T-helper 2 cell treated with Interferon-gamma antibody and Interleukin-4, amounts not matched to agents 5 μg/mL and 100 μg/mL, for 36 hours (primary cell): ENCODE data around the gene DNAH10.

Experiments
- DNase-seq: peaks from one replicate; pipeline ENCODE4 v3.0.0; 2021; ENCODE audit warnings: low spot score
- H3K27ac Mint-ChIP-seq: one replicate; pipeline ENCODE4 v1.8.0; 2021; ENCODE audit warnings: mild to moderate bottlenecking, mixed read lengths
- H3K27me3 Mint-ChIP-seq: one replicate; pipeline ENCODE4 v1.8.0; 2021; ENCODE audit warnings: low read depth, mixed read lengths
- H3K36me3 Mint-ChIP-seq: one replicate; pipeline ENCODE4 v1.8.0; 2021; ENCODE audit warnings: low read depth, mixed read lengths
- H3K4me1 Mint-ChIP-seq: one replicate; pipeline ENCODE4 v1.8.0; 2021; ENCODE audit warnings: low read depth, mixed read lengths
- H3K4me3 Mint-ChIP-seq: one replicate; pipeline ENCODE4 v1.8.0; 2022; ENCODE audit warnings: mild to moderate bottlenecking, moderate library complexity, mixed read lengths
- H3K9me3 Mint-ChIP-seq: one replicate; pipeline ENCODE4 v1.8.0; 2021; ENCODE audit warnings: mixed read lengths

Gene DNAH10

GRCh38 chr12:123879101-123879500 lies 117.0 kb downstream of the DNAH10 start:
- no peak overlapping the region for H3K4me3 Mint-ChIP-seq
- H3K27me3 Mint-ChIP-seq: no peaks in the 10 kb centered on the region
- no peak overlapping the region for H3K27ac Mint-ChIP-seq
- no peaks in the 10 kb centered on the region for H3K9me3 Mint-ChIP-seq
- no peaks in the 10 kb centered on the region for H3K36me3 Mint-ChIP-seq
- H3K4me1 Mint-ChIP-seq: no peaks in the 10 kb centered on the region
- DNase-seq: no peak

GRCh38 chr12:123879691-123880090 lies 117.6 kb downstream of the DNAH10 start:
- no peak overlapping the region for H3K27ac Mint-ChIP-seq
- no peak for DNase-seq
- no peaks in the 10 kb centered on the region for H3K4me1 Mint-ChIP-seq
- no peaks in the 10 kb centered on the region for H3K9me3 Mint-ChIP-seq
- no peaks in the 10 kb centered on the region for H3K27me3 Mint-ChIP-seq
- H3K36me3 Mint-ChIP-seq: no peaks in the 10 kb centered on the region
- H3K4me3 Mint-ChIP-seq: no peak overlapping the region

DNA sequence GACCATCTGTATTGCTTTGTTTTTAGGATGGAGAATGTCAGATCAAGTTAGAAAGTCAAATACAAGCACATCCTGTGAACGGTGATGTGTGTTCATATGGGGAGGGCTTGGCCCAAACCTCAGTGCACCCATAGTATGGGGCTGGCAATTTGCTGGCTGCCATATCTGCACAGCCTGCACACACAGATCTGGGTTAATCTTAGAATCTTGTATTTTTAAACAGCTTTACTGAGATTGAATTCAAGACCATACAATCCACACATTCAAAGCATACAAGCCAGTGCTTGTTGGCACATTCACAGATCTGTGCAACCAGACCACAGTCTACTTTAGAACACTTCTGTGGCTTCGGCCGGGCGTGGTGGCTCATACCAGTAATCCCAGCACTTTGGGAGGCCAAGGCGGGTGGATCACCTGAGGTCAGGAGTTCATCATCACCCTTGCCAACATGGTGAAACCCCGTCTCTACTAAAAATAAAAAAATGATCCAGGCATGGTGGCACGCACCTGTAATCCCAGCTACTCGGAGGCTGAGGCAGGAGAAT lies 120.1 kb downstream of the DNAH10 start:
- Mint-ChIP-seq H3K27me3 (peaks cover 4% of the 10 kb centered on the region), H3K4me1 (no peaks in the 10 kb centered on the region), H3K9me3 (no peaks in the 10 kb centered on the region), H3K36me3 (no peaks in the 10 kb centered on the region), H3K27ac (no peak overlapping the region), H3K4me3 (no peak overlapping the region)
- no peak for DNase-seq

DNA sequence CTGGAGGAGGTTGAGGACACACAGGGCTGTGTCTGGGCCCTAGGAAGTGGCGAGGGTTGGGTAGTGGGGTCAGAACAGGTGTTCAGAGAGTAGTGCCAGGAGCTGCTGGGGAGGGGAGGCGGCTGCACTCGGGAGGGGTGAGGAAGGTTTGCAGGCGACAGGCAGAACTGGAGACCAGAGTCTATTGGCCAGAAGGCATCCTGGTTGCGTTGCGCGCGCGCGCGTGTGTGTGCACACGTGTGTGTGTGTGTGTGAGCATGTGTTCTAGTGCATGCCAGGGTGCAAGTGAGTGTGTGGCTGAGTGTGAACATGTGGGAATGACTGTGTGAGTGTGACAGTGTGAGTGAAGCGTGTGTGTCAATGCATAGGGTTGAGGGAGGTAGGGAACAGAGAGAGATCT lies 124.2 kb downstream of the DNAH10 start:
- no peaks in the 10 kb centered on the region for H3K36me3 Mint-ChIP-seq
- DNase-seq: no peak
- no peak overlapping the region for H3K4me3 Mint-ChIP-seq
- no peak overlapping the region for H3K27ac Mint-ChIP-seq
- H3K27me3 Mint-ChIP-seq: peaks cover 4% of the 10 kb centered on the region
- H3K4me1 Mint-ChIP-seq: no peaks in the 10 kb centered on the region
- H3K9me3 Mint-ChIP-seq: no peaks in the 10 kb centered on the region

DNA sequence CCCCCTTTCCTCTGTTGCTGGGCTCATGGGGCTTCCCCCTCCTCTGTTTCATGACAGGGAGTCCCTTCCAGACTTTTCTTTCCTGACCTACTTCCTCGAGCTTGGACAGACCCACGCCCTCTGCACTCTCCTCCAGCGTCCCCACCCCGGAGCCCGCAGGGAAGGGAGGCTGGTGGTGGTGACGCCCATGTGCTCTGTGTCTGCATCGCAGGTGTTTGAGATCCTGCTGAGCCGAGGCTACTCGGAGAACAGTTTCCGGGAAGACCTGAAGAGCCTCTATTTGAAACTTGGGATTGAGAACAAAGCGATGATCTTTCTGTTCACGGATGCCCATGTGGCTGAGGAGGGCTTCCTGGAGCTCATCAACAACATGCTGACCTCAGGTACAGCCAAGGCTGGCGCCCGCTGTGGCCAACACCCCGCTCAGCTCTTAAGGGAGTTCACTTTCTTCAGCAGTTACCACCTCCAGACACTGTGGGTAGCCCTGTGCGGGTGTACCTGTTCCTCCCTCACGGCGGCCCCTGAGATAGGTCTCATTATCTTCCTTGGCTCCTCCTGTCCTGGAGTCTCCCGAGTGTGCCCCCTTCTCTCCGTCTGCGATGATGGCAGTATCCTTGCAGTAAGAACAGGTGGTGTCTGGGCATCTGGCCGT lies 125.0 kb downstream of the DNAH10 start:
- Mint-ChIP-seq H3K9me3 (no peaks in the 10 kb centered on the region), H3K4me1 (no peaks in the 10 kb centered on the region), H3K36me3 (no peaks in the 10 kb centered on the region), H3K4me3 (no peak overlapping the region), H3K27ac (no peak overlapping the region), H3K27me3 (peaks cover 4% of the 10 kb centered on the region)
- DNase-seq: no peak

DNA sequence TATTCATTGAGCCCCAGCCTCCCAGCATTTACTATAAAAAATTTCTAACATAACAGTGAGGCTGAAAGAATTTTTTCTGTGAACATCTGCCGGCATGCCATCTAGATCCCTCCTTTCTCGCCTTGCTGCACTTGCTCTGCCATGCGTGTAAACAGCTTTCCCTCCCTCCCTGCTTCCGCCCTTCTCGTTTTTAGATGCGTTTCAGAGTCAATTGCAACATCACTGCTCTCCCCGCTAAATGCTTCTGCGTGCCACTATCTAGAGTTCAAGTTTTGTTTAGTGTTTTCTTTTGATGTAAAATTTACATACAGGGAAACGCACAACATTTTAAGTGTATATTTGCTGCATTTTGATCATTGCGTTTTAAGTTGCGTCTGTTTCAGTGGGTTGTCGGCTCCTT lies 126.9 kb downstream of the DNAH10 start:
- H3K9me3 Mint-ChIP-seq: no peaks in the 10 kb centered on the region
- H3K27me3 Mint-ChIP-seq: peaks cover 4% of the 10 kb centered on the region
- DNase-seq: no peak
- H3K4me1 Mint-ChIP-seq: no peaks in the 10 kb centered on the region
- H3K4me3 Mint-ChIP-seq: no peak overlapping the region
- H3K27ac Mint-ChIP-seq: no peak overlapping the region
- no peaks in the 10 kb centered on the region for H3K36me3 Mint-ChIP-seq

- Mint-ChIP-seq H3K27me3 (peaks cover 4% of the 10 kb centered on the region), H3K27ac (no peak overlapping the region), H3K36me3 (no peaks in the 10 kb centered on the region), H3K9me3 (no peaks in the 10 kb centered on the region), H3K4me1 (no peaks in the 10 kb centered on the region), H3K4me3 (no peak overlapping the region)
- DNase-seq: no peak
Measured at GRCh38 chr12:123889848-123890535, 127.9 kb downstream of the DNAH10 start.

GRCh38 chr12:123890536-123890902 lies 128.4 kb downstream of the DNAH10 start:
- peaks cover 1% of the 10 kb centered on the region for H3K27me3 Mint-ChIP-seq
- H3K4me3 Mint-ChIP-seq: no peak overlapping the region
- H3K36me3 Mint-ChIP-seq: no peaks in the 10 kb centered on the region
- no peaks in the 10 kb centered on the region for H3K9me3 Mint-ChIP-seq
- no peak overlapping the region for H3K27ac Mint-ChIP-seq
- H3K4me1 Mint-ChIP-seq: no peaks in the 10 kb centered on the region
- DNase-seq: no peak

GRCh38 chr12:123891011-123891410 lies 128.9 kb downstream of the DNAH10 start:
- no peaks in the 10 kb centered on the region for H3K4me1 Mint-ChIP-seq
- no peak for DNase-seq
- no peaks in the 10 kb centered on the region for H3K9me3 Mint-ChIP-seq

GRCh38 chr12:123891516-123892179 lies 129.5 kb downstream of the DNAH10 start:
- no peak overlapping the region for H3K4me3 Mint-ChIP-seq
- no peaks in the 10 kb centered on the region for H3K9me3 Mint-ChIP-seq
- H3K4me1 Mint-ChIP-seq: no peaks in the 10 kb centered on the region
- DNase-seq: no peak
- H3K27me3 Mint-ChIP-seq: no peaks in the 10 kb centered on the region
- H3K27ac Mint-ChIP-seq: no peak overlapping the region
- no peaks in the 10 kb centered on the region for H3K36me3 Mint-ChIP-seq

More at GRCh38 chr12:123891011-123891410, 128.9 kb downstream of the DNAH10 start:
- no peak overlapping the region for H3K4me3 Mint-ChIP-seq
- H3K27me3 Mint-ChIP-seq: no peaks in the 10 kb centered on the region
- no peaks in the 10 kb centered on the region for H3K36me3 Mint-ChIP-seq
- no peak overlapping the region for H3K27ac Mint-ChIP-seq

GRCh38 chr12:123892180-123892559 lies 130.1 kb downstream of the DNAH10 start:
- no peak overlapping the region for H3K4me3 Mint-ChIP-seq
- no peaks in the 10 kb centered on the region for H3K4me1 Mint-ChIP-seq
- H3K27ac Mint-ChIP-seq: no peak overlapping the region
- no peaks in the 10 kb centered on the region for H3K36me3 Mint-ChIP-seq
- no peaks in the 10 kb centered on the region for H3K9me3 Mint-ChIP-seq
- no peaks in the 10 kb centered on the region for H3K27me3 Mint-ChIP-seq
- no peak for DNase-seq

- Mint-ChIP-seq H3K27me3 (no peaks in the 10 kb centered on the region), H3K9me3 (no peaks in the 10 kb centered on the region)
- no peak for DNase-seq
Measured at GRCh38 chr12:123892853-123893252, 130.8 kb downstream of the DNAH10 start.

DNA sequence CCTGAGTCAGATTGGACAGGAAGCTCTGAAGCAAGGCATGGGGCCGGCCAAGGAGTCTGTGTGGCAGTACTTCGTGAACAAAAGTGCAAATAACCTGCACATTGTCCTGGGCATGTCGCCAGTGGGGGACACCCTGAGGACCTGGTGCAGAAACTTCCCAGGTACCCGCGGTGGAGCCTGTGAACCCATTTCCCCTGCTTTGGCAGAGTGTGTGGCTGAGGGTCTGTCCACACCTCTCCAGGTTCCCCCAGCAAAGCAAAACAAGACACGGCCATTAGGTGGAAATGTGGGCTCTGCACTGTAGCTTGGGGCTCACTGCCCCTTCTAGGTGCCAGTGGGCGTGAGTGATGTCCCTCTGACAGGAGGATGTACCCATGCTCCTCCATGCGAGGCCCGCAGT lies 131.2 kb downstream of the DNAH10 start:
- Mint-ChIP-seq H3K27ac (no peak overlapping the region), H3K27me3 (no peaks in the 10 kb centered on the region), H3K9me3 (no peaks in the 10 kb centered on the region), H3K4me1 (no peaks in the 10 kb centered on the region), H3K36me3 (no peaks in the 10 kb centered on the region), H3K4me3 (no peak overlapping the region)
- no peak for DNase-seq

More at GRCh38 chr12:123892853-123893252, 130.8 kb downstream of the DNAH10 start:
- Mint-ChIP-seq H3K27ac (no peak overlapping the region), H3K4me1 (no peaks in the 10 kb centered on the region), H3K36me3 (no peaks in the 10 kb centered on the region), H3K4me3 (no peak overlapping the region)

- no peaks in the 10 kb centered on the region for H3K9me3 Mint-ChIP-seq
Measured at GRCh38 chr12:123894823-123895345, 132.8 kb downstream of the DNAH10 start.

More at GRCh38 chr12:123894823-123895345, 132.8 kb downstream of the DNAH10 start:
- no peak for DNase-seq
- Mint-ChIP-seq H3K27me3 (no peaks in the 10 kb centered on the region), H3K4me3 (no peak overlapping the region), H3K27ac (no peak overlapping the region), H3K4me1 (no peaks in the 10 kb centered on the region), H3K36me3 (no peaks in the 10 kb centered on the region)
